ENCODE data around the gene RBMS1.
"Not testable (repeated sequence)": the region's sequence is repeated elsewhere in the genome, so short reads cannot be mapped to it uniquely, and the experiment has no call there.

DNA sequence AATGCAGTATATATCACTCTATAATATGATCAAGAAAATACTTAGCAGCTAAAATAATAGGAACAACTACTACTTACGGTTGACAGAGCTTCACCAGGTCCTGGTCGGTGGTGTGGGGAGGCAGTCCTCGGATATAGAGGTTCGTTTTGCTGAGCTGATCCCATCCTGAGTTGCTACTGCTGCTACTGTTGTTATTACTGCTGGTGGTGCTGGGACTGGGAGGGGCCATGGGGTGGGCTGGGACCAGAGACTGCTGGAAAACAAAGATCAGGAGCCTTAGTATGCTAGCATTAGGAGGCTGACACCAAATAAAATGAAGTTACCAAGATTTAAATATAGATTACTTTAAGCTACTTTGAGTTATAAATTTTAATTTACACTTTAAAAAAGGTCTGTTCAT, 126.5 kb downstream of the RBMS1 start:
- not testable (repeated sequence) for TF ChIP-seq SPI1 (IDR thresholded peaks at IDR 0.05; ENCODE audit: low read depth, low read length); POLR2AphosphoS5 (IDR thresholded peaks at IDR 0.05; ENCODE audit: low read depth, low read length); POLR2A (IDR thresholded peaks at IDR 0.05; ENCODE audit: low read depth, low read length); TAF1 (IDR thresholded peaks at IDR 0.05; ENCODE audit: low read depth, low read length); PAX5 (IDR thresholded peaks at IDR 0.05; ENCODE audit: insufficient read depth, low read length, severe bottlenecking); POU2F2 (IDR thresholded peaks at IDR 0.05; ENCODE audit: low read depth, low read length)

Data from GM12891 (cell line).